Mesenteric fat pad (tissue), 1 donor: ENCODE measurements around the gene ECI1. TPM values are rescaled to one million over a fixed set of nuclear protein-coding genes. Genes with fewer than 3 reads are reported as not detected.
"Not testable (repeated sequence)": the region's sequence is repeated elsewhere in the genome, so short reads cannot be mapped to it uniquely, and the experiment has no call there.

Source experiments
- DNase-seq: peaks from one replicate; pipeline ENCODE4 v3.0.0-alpha.2; 2020; ENCODE audit warnings: low spot score
- total RNA-seq: library from RNA; stranded (reverse); fragmentation: NEBNext Ultra II Directional; extraction: Animal tissue kit (Norgen Biotek cat#: 25700); gene quantifications from one replicate; pipeline ENCODE4 v1.2.1, GENCODE V29; 2021
- donor health status: DM: yes; HTN: yes; CAD: no.

Gene ECI1
- total RNA-seq, 1 donor from 2014 or later = 44.4 TPM

DNA sequence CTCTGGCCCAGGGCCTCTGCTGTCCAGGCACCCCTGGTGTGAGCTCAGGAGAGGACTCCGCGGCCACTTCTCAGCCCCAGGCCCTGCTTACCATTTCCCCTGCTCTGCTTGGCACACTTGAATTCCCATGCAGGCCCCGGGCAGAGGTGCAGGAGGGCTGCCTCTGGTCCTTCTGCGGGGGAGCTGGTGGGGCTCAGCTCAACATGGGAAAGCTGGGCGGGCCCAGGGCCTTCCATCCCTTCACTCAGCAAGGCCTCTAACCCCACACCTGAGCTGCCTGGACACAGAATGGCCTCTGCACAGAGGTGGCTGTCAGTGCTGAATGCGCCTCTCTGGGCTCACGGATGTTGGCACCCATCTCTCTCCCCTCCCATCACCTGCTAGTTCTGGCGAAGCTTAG is 29.1 kb upstream of the ECI1 start:
- no peak for DNase-seq

DNA sequence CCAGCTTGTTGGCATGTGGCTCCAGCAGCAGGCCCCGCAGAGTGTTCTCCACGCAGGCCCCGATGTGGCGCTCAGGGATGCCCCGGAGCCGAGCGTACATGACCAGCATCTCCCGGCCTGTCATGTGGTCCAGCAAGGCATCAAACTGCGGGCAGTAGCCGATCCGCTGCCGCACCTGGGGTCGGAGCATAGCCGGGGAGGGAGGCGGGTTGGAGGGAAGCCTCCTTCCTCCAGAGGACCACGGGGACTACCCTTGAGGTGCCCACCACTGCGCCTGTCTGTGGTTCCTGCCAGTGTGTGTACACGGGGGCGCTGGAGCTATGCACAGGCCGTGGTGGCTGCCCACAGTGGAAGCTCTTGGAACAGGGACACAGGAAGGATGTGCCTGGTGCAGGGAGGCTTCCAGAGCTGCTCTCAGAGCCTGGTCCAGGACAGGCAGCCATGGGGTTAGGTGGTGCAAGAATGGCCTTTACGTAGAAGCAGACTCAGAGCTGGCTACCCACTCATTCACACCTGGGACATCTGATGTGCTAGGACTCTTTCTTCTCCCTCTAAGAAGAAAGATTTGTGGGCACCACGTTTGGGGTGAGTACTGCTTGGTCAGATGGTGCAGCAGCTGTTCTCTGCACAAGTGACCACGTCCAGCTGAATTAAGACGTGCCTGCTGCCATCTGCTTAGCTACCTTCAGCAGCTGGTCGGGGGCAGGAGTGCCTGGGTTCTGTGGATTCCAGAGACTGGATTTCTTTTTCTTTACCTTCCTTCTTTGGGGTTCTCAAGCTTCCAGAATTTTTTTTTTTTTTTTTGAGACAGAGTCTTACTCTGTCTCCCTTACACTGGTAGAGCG is 27.8 kb upstream of the ECI1 start:
- no peak for DNase-seq

DNA sequence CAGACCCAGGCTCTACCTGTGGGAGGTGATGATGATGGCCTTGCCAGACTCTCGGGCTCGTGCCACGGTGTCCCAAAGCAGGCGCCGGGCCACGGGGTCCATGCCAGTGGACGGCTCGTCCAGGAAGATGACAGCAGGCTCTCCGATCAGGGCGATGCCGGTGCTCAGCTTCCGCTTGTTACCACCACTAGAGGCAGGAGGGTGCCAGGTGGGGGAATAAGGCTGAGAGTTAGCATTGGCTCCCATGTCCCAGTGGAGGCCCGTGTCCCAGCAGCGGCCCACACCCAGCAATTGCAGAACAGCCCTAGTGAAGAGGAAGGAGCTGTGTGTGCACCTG is 26.9 kb upstream of the ECI1 start:
- DNase-seq = no peak

DNA sequence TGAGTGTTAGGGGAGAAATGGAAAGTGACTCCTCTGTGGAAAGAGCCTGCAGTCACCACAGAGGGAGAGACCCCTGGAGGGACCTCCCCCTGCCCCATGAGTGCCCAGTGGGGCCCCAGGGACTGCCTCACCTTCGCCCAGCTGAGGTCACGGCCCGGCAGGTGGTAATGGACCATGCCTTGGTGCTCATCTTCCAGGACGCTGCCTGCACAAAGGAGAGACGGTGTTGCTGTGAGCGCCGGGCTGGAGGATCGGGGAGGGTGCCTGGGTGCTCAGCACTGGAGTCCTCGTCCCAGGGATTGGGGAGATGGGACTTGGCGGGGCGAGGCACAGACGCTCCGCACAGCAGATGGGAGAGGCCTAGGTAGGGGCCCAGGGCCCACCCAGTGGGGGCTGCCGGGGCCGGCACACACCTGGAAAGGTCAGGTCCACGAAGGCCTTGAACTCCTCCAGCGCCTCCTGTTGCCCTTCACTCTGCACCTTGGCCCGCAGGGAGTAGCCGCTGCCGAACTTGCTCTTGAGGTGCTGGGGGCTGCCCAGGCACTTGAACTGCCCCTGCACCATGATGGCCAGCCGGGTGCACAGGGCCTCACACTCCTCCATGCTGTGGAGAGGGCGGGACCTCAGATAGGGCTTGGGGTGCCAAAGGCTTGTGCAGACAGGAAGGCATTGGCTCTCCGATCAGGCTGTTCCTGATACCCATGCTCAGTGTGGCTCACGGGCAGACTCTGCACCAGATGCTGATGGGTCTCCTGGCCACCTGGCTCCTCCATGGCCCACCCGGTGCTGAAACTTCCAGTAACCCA is 26.3 kb upstream of the ECI1 start:
- no peak for DNase-seq

DNA sequence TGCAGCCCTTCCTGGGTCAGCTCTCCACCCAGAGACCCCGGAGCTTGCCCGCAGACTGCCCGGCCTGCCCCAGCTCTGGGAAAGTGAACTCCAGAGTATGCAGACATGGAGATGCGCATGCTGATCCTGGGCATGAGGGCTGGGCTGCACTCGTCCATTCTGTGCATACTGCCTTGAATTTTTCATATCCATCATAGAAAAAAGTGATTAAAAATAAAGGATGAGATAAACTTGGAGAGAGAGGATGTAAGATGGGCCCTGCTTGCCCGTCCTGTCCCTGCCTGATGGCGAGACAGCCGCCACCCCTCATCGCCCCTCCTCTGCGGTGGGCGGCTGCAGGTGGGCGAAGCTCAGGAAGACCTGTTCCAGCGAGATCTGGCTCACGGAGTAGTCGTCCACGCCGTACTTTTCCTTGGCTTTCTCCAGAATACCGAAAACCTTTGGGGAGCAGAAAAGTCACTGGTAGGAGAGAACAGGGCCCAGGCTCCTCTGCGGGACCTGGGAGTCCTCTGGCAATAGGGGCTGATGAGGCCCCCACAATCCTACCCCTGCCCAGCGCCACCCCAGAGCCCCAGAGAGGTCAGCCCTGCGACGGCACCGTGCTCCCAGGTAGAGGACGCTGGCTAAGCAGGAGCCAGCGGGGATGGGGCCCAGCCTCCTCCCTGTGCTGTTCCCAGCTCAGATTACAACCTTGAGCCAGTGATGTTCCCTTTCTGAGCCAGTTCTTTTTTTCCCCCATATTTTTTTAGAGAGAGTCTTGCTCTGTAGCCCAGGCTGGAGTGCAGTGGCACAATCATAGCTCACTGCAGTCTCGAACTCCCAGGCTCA is 25.2 kb upstream of the ECI1 start:
- no peak for DNase-seq

DNA sequence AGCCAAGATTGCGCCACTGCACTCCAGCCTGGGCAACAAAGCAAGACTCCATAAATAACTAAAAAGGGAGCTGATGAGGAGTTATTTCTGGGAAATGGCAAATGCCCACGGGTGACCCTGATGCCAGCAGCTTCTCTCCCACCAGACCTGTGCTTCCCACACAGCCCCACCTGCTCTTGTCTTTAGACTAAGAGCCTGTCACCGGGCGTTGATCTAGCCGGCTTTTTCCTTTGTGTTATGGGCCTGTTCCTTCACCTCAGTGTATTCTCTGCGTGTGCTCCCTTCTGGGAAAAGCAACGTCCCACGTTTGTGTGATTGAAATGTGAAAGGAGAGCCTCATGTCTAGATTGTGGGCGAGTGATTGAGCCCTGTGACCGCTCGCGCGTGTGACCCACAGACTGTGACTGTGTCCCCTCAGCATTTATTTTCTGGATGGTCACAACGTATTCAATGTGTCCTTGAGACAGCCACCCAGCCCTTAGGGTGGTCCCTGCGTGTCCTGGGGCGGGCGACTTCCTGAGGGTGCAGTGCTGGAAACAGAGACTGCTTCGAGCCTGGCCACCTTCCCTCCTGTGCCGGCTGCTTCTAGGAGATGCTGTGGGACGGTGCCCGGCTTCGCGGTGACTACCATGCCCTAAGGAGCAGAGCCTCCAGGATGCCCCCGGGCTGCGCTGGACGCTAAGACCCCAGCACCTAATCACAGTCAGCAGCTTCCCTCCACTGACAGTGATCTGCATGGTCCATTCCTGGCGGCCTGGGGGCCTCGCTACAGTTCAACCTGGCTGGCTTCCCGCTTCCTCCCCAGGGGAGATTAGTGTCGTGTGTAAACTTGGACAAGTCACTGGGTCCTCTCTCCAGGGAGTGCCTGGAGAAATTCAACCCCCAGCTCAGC is 24.3 kb upstream of the ECI1 start:
- no peak for DNase-seq

DNA sequence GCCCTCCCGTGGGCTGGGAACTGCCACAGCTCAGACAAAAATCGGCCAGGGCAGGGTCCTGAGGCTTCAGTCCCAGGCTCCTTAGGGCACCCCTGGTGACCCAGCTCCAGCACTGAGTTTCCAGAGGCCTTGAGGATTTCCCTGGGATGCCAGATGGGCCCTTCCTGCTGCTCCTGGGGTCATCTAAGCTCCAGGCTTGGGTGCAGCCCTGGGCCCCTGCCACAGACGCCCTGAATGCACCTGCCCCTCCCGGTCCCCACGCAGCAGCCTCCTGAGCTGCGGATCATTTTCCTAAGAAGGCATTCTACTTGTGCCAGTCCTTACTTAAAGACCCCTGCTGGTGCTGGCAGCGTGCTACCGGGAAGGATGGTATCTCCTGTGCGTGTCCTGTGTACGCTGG is 22.5 kb upstream of the ECI1 start:
- DNase-seq = no peak

DNA sequence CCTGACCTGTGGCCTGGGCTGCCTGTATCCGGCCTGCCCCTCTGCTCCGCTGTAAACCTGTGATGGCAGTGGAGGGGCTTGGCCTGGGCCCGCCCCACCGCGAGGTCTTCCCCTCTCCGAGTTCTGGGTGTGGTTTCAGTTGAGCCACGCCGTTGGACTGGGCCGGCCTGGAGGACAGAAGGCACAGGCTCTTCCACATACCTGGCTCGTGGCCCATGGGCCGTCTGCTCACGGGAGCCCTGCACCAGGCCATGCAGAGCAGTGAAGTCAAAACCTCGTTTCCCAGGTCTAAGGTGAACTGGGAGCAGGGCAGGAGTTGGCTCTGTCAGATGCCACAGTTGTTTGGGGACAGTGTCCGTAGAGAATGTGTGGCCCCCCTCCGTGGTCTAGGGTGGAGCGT is 22.1 kb upstream of the ECI1 start:
- no peak for DNase-seq

DNA sequence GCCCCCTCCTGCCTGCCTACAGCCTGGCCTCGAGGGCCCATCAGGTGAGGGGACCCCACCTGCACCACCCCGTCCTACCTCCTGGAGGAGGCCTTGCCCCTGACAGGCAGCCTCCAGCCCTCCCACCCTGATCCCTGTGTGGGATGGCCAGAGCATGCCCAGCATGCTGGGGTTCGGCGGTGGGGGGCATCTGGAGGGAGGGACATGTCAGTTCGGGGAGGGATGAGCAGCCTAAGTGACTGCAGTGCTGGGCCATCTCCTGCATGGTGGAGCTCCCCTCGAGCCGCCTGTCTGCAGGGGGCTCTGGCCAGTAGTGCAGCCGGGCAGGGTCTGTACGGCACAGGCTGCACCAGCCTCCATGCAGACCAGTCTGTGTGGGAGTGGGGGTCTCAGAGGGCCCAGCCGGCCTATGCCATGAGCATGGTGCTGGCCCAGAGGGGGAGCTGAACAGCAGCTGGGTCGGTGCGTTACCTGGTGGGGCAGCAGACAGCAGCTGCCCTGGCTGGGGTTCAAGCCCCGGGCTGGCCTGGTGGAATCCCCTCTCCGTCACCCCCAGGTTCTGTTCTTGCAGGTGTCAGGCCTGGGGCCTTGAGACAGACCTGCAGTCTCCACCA is 20.6 kb upstream of the ECI1 start:
- no peak for DNase-seq

DNA sequence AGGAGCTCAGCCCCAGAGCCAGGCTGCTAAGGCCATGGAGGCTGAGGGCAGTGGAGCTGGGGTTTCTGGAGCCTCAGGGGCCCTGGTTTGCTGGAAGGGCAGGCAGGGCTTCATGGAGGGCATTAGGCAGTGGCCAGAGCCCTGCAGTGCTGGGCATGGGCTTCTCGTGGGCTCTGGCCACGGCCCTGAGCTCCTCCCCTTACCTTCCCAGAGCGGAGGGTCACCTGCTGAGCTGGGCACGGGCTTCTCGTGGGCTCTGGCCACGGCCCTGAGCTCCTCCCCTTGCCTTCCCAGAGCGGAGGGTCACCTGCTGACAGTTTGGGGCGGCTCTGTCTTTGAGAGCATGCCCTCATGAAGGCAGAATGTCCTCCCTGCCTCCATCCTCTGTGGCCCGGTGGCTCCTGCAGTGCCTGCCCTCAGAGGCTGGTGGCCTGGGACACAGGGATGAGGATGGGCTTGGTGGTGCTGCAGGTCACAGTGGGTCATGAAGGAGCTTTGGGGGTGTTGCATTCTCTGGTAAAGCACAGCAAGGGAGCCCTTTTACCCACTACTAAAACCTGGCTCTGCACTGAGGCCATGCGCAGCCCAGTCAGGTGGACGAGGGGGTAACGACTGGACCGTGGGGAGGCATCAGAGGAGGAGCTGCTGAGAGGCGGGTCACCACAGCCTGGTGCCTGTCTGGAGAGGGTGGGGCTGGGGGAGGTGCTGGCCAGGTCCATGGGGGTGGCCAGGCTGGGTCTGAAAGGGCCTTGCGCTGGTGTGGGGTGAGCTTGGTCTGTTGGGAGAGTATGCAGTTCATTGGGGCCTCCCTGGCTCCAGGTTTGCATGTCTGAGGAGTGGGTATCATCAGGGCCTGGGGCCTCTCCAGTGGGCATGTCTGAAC is 19.4 kb upstream of the ECI1 start:
- no peak for DNase-seq

DNA sequence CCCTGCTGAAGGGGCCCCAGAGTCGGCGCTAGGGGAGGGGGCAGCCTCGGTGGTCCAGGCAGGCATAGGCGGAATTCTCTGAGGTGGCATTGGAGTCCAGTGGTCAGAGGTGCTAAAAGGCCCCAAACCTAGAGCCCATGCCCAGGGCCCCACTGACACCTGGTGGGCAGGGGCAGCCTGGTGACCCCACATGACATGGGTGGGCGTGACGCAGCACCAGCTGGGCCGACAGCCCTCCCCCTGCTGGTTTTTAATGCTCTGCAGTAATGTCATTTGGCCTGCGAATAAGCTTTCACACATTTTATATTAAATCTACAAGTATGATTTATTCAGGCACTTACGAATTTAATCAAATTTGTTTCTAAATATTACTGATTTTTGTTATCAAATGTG is 18.7 kb upstream of the ECI1 start:
- DNase-seq = no peak

DNA sequence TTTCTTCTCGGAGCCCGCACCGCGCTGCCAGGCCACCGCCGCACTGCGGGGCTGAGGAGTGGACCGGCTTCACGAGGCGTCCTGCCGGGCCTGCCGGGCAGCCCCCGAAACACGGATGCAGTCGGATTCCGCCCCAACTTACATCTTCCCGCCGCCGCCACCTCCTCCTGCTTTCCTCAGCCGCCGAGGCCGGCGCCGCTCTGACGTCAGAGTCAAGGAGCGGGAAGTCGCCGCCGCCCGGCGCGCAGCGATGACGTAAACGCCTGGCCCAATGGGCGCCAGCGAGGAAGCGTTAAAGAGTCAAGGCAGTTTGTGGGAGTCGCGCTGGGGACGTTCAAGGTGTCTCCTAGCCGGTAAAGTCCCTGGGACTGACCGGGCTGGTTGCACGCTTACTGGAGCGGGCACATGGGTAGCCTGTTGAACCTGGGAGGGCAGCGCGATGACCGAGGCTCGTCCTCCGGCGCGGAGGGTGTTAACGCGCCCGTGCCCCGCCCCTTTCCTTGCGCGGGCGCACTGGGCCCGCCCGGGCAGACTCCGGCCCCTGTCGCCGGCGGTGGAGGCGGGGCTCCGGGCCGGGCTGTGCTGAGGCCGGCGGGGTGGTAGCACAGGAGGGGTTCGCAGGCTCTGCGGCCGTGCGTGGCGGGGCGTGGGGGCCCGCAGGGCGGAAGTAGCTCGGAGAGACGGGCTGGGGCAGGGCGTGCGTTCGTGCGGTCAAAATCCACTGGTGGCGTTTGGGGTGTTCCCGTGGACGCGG is 16.7 kb upstream of the ECI1 start, which contains the start of gene RNPS1:
TSS of gene RNPS1 (minus strand) at position 214 of the 754 bp plus-strand sequence. CDS start 3,483 bp downstream, outside the sequence.
- DNase-seq = peak; percentile 99

DNA sequence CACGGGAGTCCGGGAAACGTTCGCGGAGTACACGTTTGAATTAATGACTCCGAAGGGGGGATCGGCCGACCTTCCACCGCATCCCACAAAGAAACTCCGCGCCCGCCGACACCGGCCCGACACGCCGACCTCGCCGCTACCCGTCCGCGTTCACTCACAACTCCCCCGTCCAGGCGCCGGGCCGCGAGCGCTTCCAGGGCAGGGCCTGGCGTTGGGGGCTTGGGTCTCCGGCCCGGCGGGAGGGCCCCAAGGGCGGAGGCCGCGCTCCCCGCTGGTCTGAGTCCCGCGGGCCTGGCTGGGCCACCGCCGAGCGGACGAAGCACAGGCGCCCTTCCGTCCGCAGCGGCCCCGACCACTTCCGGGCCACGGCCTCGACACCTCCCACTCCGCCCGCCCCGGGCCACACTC is 16.1 kb upstream of the ECI1 start:
- DNase-seq = not testable (repeated sequence)

DNA sequence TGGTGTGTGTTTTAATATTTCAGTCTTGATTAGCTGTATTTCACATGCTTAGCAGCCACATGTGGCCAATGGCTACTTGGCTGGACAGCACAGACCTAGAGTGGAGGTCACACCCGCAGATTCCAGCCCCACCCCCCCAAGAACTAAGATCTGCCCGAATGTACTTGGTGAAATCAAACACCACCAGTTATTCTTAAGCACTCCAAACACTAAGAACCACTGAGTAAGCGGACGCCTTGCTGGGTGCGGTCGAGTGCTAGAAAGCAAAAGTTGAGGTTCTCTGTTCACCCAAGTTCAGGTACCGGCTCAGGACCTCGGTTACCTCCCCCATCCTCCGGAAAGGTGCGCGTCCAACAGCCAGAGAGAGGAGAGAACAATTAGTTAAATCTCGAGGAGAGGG is 15.5 kb upstream of the ECI1 start:
- not testable (repeated sequence) for DNase-seq

DNA sequence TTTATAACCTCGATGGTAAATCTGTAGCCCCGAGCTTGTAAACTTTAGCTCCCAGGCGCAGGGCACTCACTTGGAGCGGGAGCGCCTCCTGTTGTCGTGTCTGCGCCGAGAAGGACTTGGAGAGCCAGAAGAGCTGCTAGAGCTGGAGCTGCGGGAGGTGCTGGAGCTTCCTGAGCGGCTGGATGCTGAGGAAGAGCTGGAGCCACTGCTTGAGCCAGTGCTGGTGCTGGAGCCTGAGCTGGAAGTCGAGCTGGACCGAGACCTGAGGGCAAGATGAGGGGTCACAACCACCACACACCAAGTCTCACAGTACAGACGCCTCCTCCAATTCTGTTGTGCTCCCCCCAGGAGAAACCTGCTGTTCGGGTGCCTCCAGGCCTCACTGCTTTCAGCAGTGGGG is 11.6 kb upstream of the ECI1 start:
- not testable (repeated sequence) for DNase-seq

DNA sequence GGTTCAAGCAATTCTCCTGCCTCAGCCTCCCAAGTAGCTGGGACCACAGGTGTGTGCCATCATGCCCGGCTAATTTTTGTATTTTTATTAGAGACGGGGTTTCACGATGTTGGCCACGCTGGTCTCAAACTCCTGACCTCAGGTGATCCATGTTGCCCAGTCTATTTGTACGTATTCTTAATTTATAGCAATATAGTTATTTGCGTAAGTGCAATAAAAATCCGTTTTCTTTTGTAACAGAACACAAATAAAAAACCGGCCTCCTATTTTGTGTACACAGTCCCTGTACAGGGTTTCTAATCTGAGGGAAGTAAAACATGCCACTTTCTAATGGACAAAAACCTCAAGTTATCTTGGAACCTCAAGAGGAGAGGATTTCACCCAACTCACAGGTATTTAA is 8.9 kb upstream of the ECI1 start:
- DNase-seq = no peak

DNA sequence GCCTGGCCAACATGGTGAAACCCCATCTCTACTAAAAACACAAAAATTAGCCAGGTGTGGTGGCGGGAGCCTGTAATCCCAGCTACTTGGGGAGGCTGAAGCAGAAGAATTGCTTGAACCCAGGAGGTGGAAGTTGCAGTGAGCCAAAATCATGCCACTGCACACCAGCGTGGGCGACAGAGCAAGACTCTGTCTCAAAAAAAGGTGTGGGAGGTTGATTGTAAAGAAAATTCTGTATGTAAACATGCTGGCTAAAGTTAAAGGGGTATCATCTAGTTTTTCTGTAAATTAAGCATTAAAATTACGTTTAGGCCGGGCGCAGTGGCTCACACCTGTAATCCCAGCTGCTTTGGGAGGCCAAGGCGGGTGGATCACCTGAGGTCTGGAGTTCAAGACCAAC is 7.1 kb upstream of the ECI1 start:
- DNase-seq = not testable (repeated sequence)

DNA sequence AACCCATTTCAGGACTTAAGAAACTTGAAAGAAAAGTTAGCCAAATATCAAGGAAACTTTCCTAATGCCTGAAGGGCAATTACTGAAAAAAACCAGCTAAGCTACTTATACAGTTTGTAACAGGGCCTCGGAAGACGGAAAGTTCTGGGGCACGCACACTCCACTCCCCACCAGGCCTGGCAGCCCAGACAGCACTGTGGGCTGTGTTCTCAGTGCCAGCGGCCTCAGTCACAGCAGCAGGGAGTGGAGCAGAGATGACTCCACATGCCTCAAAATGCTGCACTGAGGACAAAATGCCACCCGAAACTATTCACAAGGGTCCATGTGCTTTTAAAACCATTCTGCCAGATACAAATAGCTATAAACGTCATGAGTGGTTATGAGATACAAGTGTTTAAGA is 6.3 kb upstream of the ECI1 start:
- DNase-seq = no peak
